Heart left ventricle (tissue), 16 donors: ENCODE data around the gene PLEKHO2. TPM values are rescaled to one million over a fixed set of nuclear protein-coding genes. Genes with fewer than 3 reads are reported as not detected.
"Not testable (repeated sequence)": the region's sequence is repeated elsewhere in the genome, so short reads cannot be mapped to it uniquely, and the experiment has no call there.

Experiments used
- ATAC-seq, 4 donors: fragments of 200-7000 bp; cut with Tn5 transposase; one replicate each; pipeline ENCODE4 v1.9.1; 2020 to 2022; ENCODE audit warnings: moderate library complexity in 4 of 4, mild to moderate bottlenecking in 3 of 4, moderate number of reproducible peaks in 1 of 4
- DNase-seq, 5 donors: peaks; one replicate each; pipeline ENCODE4 v3.0.0-alpha.2; 2020
- H3K27ac ChIP-seq, 12 donors: fragments of 200-600 bp; sonication (generic) in 4 of 12; one replicate each; pipeline versions ENCODE4 v1.5.0 to v1.8.0; 2016 to 2022; ENCODE audit warnings: mild to moderate bottlenecking in 2 of 12
- H3K27me3 ChIP-seq, 9 donors: fragments of 200-600 bp; sonication (generic) in 2 of 9; one replicate each; pipeline versions ENCODE4 v1.5.1 to v1.8.0; 2016 to 2022; ENCODE audit warnings: mild to moderate bottlenecking in 3 of 9
- H3K36me3 ChIP-seq, 9 donors: fragments of 200-600 bp; sonication (generic) in 2 of 9; one replicate each; pipeline versions ENCODE4 v1.5.0 to v1.8.0; 2018 to 2022; ENCODE audit warnings: mild to moderate bottlenecking in 2 of 9
- H3K4me1 ChIP-seq, 12 donors: fragments of 200-600 bp; sonication (generic) in 4 of 12; one replicate each; pipeline versions ENCODE4 v1.5.0 to v1.8.0; 2016 to 2022; ENCODE audit warnings: mild to moderate bottlenecking in 3 of 12
- H3K4me3 ChIP-seq, 12 donors: fragments of 200-600 bp; sonication (generic) in 4 of 12; one replicate each; pipeline versions ENCODE4 v1.5.0 to v1.8.0; 2017 to 2022; ENCODE audit warnings: mild to moderate bottlenecking in 9 of 12, moderate library complexity in 4 of 12
- H3K9me3 ChIP-seq, 12 donors: fragments of 200-600 bp; sonication (generic) in 4 of 12; one replicate each; pipeline versions ENCODE4 v1.5.0 to v1.8.0; 2016 to 2022; ENCODE audit warnings: mild to moderate bottlenecking in 1 of 12
- POLR2A ChIP-seq, 2 donors: fragments of 450-650 bp; IDR thresholded peaks; one replicate each; pipeline ENCODE4 v1.6.1; 2017; ENCODE audit warnings: antibody characterized with exemption in 2 of 2, mild to moderate bottlenecking in 2 of 2, moderate library complexity in 2 of 2
- WGBS, 4 donors: extraction: QIAGEN DNeasy Blood & Tissue Kit in 2 of 4; methylation state at CpG; one replicate each; pipeline versions ENCODE4 v1.1.5 to v1.1.7; 2013 to 2018; 5-methylcytosine and 5-hydroxymethylcytosine counted together
- intact Hi-C, 10 donors: fragments of 100-400 bp; cut with DNase I; formaldehyde crosslinking; loops; one replicate each; pipeline versions ENCODE4 v1.11.1 to v1.14.2; 2022
- long read RNA-seq, 3 donors: library from polyadenylated mRNA; unstranded; transcript quantifications; one replicate each; pipeline ENCODE4 v2.0.0, GENCODE V29; 2020 to 2021
- polyA plus RNA-seq, 2 donors: library from polyadenylated mRNA; stranded (reverse); fragments of 200-250 nt; gene quantifications; one replicate each; pipeline ENCODE4 v1.2.3, GENCODE V29; 2013
- total RNA-seq, 9 donors: library from RNA; depleted of rRNA in 2 of 9; stranded (reverse); fragments of >200 nt in 2 of 9; fragmentation: NEBNext Ultra II Directional in 3 of 9; extraction: Animal tissue kit (Norgen Biotek cat#: 25700) in 3 of 9; gene quantifications; one replicate each; pipeline versions ENCODE4 v1.1.0 to v1.2.4, GENCODE V29; 2016 to 2023
- TF ChIP-seq, protein P1 (sequence below), 12 donors: fragments of 200-600 bp; sonication (generic) in 4 of 12; IDR thresholded peaks; one replicate each; pipeline versions ENCODE4 v1.5.0 to v1.8.0; 2018 to 2022; ENCODE audit warnings: antibody characterized with exemption in 12 of 12, mild to moderate bottlenecking in 5 of 12
- donor health status: ischemic (EF 13 %, LVEDD 7.1; RV severe dilation, severe dysfunction).
- donor health status: healthy with polysubstance abuse.
- donor health status: DM: no; HTN: yes; CAD: no.
- donor health status: DM: no; HTN: no; CAD: no.
- donor health status: ischemic (EF 25% LVEDD 6.9; RV normal size, moderate dysfunction).
- donor health status: ischemic (EF 25% LVEDD 5.7; RV mildly dilated, moderate dysfunction).
- donor health status: healthy.
- donor health status: DM: yes; HTN: yes; CAD: no.
- donor health status: ischemic (EF 35%, LVEDD 5.7; RV mildly dilated, moderate dysfunction).
- donor health status: nonischemic (EF 11% LVEDD 7.7; RV severe dilation, severe dysfunction).
- donor health status: DM: yes; HTN: yes; CAD: no.
- donor health status: PGD.
- donor health status: ischemic (EF 29% LVEDD 5.4; RV normal size, mild dysfunction).
- donor health status: nonischemic (EF 23%, LVEDD 6.1; RV moderate dilation, normal function).

PLEKHO2 gene, protein sequence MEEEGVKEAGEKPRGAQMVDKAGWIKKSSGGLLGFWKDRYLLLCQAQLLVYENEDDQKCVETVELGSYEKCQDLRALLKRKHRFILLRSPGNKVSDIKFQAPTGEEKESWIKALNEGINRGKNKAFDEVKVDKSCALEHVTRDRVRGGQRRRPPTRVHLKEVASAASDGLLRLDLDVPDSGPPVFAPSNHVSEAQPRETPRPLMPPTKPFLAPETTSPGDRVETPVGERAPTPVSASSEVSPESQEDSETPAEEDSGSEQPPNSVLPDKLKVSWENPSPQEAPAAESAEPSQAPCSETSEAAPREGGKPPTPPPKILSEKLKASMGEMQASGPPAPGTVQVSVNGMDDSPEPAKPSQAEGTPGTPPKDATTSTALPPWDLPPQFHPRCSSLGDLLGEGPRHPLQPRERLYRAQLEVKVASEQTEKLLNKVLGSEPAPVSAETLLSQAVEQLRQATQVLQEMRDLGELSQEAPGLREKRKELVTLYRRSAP
- total RNA-seq (10 to 100 TPM in 3 of 9 donors, 1 to 10 TPM in 6; 7.0 to 50.8 (median 9.2) TPM), polyA plus RNA-seq (10 to 100 TPM in 1 of 2 donors, 1 to 10 TPM in 1; 5.3 to 13.4 TPM)
- long read RNA-seq, donor 1, partial matches to known transcripts, result 0 of 2 reads
- long read RNA-seq, donor 1, other reads (novel, unspliced or antisense), result 0 of 2 reads
- long read RNA-seq, donor 2, transcript PLEKHO2-201 (6 exons, 3,720 nt), result major isoform, 8 of 11 reads
- long read RNA-seq, donor 2, partial matches to known transcripts, result 3 of 11 reads
- long read RNA-seq, donor 2, other reads (novel, unspliced or antisense), result 0 of 11 reads
- long read RNA-seq, donor 3, partial matches to known transcripts, result 0 of 2 reads
- long read RNA-seq, donor 3, other reads (novel, unspliced or antisense), result 0 of 2 reads

DNA sequence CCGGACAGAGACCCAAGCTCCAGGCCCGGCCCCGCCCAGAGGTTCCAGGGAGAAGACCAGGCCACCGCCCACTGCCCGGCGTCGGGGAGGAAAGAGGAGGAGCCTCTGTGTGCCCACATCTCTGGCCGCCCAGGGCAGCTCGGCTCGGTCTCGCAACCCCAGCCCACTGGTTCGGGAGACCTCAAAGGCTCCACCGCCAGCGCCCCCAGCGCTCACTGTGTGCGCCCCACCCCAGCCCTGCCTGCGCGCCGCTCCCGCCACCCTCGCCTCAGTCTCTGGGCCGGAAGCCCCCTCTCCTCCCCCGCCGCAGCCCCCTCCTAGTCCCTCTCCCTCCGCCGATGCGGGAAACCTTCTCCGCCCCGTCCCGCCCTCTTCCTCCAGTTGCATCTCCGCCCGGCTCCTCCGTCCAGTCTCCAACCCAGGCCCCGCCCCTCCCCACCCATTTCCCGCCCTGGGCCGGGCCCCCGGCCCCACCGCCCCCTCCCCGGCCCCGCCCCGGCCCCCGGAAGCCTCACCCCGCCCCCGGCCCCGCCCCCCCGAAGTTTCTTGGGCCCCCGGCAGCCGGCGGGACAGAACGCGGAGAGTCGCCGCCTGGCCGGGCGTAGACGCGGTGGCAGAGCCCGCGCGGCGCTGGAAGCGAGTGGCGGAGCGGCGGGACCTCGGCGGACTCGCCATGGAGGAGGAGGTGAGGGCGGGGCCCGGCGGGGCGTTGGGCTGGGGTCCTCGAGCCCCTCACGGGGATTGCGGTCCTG, at the start of gene PLEKHO2:
Gene PLEKHO2, plus strand, starts transcription at position 572 of the 752 bp plus-strand sequence. Its CDS starts 102 bp downstream, at position 674.
- TF ChIP-seq, protein P1, sequence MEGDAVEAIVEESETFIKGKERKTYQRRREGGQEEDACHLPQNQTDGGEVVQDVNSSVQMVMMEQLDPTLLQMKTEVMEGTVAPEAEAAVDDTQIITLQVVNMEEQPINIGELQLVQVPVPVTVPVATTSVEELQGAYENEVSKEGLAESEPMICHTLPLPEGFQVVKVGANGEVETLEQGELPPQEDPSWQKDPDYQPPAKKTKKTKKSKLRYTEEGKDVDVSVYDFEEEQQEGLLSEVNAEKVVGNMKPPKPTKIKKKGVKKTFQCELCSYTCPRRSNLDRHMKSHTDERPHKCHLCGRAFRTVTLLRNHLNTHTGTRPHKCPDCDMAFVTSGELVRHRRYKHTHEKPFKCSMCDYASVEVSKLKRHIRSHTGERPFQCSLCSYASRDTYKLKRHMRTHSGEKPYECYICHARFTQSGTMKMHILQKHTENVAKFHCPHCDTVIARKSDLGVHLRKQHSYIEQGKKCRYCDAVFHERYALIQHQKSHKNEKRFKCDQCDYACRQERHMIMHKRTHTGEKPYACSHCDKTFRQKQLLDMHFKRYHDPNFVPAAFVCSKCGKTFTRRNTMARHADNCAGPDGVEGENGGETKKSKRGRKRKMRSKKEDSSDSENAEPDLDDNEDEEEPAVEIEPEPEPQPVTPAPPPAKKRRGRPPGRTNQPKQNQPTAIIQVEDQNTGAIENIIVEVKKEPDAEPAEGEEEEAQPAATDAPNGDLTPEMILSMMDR (IDR thresholded peaks at IDR 0.05), result peak in 4 of 12 donors; percentile 19 to 39 (median 32)
- peak in 1 of 2 donors; percentile 89 for TF ChIP-seq POLR2A (IDR thresholded peaks at IDR 0.05)
- H3K4me3 ChIP-seq, result peak within 1 kb of the TSS; percentile 86 to 100 (median 97)
- H3K4me1 ChIP-seq, result peaks cover 6 to 64% (median 36%) of the 10 kb centered on the region in 12 donors
- H3K36me3 ChIP-seq, result peaks cover 0 to 20% (median 0%) of the 10 kb centered on the region in 9 donors
- H3K27me3 ChIP-seq, result no peaks in the 10 kb centered on the region
- H3K9me3 ChIP-seq, result no peaks in the 10 kb centered on the region
- intact Hi-C loops, result loop anchor here in 9 of 10 donors (2.0 to 5.0 kb wide), 5 partner anchors 51 to 146 kb away; partner anchors contain the start of gene SPG21 (in 1 of the 9)
- peak; percentile 82 to 92 (median 88) for ATAC-seq
- peak; percentile 97 to 98 (median 98) for DNase-seq
- WGBS, 4 donors, result 0 to 1% (median 1%) methylated on average over 8 to 75 of the region's 75 CpGs
- H3K27ac ChIP-seq, result peak within 1 kb of the TSS; percentile 89 to 98 (median 96)

DNA sequence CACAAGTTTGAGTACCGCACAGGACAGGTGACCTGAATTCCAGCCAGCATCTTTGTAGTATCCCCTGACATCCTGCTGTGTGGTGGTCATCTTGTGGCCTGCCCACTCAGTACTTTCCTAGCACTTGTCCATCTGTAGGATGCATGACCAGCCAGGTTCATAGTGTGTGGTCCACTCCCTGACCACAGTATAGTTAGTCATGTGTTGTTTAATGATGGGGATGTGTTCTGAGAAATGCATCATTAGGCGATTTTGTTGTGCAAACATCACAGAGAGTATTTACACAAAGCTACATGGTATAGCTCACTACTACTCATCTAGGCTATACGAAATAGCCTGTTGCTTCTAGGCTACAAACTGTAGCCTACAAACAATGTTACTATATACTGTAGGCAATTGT, 49.4 kb upstream of the PLEKHO2 start:
- WGBS, 4 donors, result 79 to 96% (median 91%) methylated on average over 3 of the region's 3 CpGs
- ATAC-seq (no peak), DNase-seq (no peak)
- Histone ChIP-seq H3K27me3 (no peaks in the 10 kb centered on the region), H3K36me3 (no peaks in the 10 kb centered on the region), H3K27ac (no peak overlapping the region), H3K4me3 (no peak overlapping the region), H3K4me1 (no peaks in the 10 kb centered on the region), H3K9me3 (no peaks in the 10 kb centered on the region)
- intact Hi-C loops, result no loop called here
- TF ChIP-seq POLR2A (IDR thresholded peaks at IDR 0.05), result no peak
- TF ChIP-seq, protein P1 (IDR thresholded peaks at IDR 0.05), result no peak

DNA sequence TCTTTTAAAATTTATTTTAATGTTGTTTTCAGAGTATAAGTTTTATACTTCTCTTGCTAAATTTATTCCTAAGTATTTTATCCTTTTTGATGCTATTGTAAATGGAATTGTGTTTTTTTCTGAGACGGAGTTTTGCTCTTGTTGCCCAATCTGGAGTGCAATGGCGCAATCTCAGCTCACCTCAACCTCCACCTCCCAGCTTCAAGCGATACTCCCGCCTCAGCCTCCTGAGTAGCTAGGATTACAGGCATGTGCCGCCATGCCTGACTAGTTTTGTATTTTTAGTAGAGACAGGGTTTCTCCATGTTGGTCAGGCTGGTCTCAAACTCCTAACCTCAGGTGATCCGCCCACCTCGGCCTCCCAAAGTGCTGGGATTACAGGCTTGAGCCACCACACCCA, 46.4 kb upstream of the PLEKHO2 start:
- H3K36me3 ChIP-seq, ATAC-seq, H3K9me3 ChIP-seq, H3K27me3 ChIP-seq, H3K27ac ChIP-seq, DNase-seq, H3K4me1 ChIP-seq, H3K4me3 ChIP-seq, intact Hi-C loops: not testable (repeated sequence)
- 92 to 98% (median 95%) methylated on average over 7 of the region's 7 CpGs for WGBS, 4 donors

DNA sequence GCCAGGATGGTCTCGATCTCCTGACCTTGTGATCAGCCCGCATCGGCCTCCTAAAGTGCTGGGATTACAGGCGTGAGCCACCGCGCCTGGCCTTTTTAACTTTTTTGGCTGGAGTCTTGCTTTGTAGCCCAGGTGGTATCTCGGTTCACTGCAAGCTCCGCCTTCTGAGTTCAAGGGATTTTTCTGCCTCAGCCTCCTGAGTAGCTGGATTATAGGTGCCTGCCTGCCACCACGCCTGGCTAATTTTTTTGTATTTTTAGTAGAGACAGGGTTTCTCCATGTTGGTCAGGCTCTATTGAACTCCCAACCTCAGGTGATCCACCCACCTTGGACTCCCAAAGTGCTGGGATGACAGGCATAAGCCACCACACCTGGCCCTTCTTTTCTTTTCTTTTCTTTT, 45.8 kb upstream of the PLEKHO2 start:
- H3K4me3 ChIP-seq, H3K4me1 ChIP-seq, H3K27me3 ChIP-seq, intact Hi-C loops, H3K36me3 ChIP-seq, H3K9me3 ChIP-seq, ATAC-seq, DNase-seq, H3K27ac ChIP-seq: not testable (repeated sequence)
- WGBS, 4 donors, result 92 to 94% (median 93%) methylated on average over 9 of the region's 9 CpGs

DNA sequence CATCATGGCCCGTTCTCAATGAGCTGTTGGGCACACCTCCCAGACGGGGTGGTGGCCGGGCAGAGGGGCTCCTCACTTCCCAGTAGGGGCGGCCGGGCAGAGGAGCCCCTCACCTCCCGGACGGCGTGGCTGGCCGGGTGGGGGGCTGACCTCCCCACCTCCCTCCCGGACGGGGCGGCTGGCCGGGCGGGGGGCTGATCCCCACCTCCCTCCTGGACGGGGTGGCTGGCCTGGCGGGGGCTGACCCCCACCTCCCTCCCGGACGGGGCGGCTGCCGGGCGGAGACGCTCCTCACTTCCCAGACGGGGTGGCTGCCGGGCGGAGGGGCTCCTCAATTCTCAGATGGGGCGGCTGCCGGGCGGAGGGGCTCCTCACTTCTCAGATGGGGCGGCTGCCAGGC, 42.8 kb upstream of the PLEKHO2 start:
- H3K36me3 ChIP-seq, ATAC-seq, DNase-seq, H3K4me3 ChIP-seq, H3K27ac ChIP-seq, intact Hi-C loops, H3K9me3 ChIP-seq, H3K27me3 ChIP-seq: not testable (repeated sequence)
- 90 to 91% methylated on average over 17 to 28 of the region's 29 CpGs; no CpG with 5 or more reads in 2 of the 4 donors for WGBS, 4 donors
- peaks cover 0 to 25% (median 9%) of the 10 kb centered on the region in 12 donors for H3K4me1 ChIP-seq
